NCI-H460 (cell line): ENCODE measurements around the gene CCT4. TPM values are rescaled to one million over a fixed set of nuclear protein-coding genes. Genes with fewer than 3 reads are reported as not detected.

ENCODE experiments used
- small RNA-seq, 2 experiments: library from RNA; depleted of rRNA; stranded (forward); fragments of <200 nt; gene quantifications; one replicate each; pipeline ENCODE3, GENCODE V24; 2014
- total RNA-seq: library from RNA; depleted of rRNA; stranded (reverse); fragments of >200 nt; shearing (Covaris generic); gene quantifications from 2 replicates; pipeline ENCODE4 v1.2.3, GENCODE V29; 2014; rRNA removed

Gene CCT4
- total RNA-seq, 1 experiment from 2014 or later, result 317 TPM

Small RNA genes within 50 kb of the gene (small RNA-seq; reads per million reads assigned to genes)
- 0 reads per million in 2 experiments for gene RF00019

Other genes starting within 250 kb of the CCT4 start
- gene FAM161A, start 34.6 kb downstream of the CCT4 start, total RNA-seq, result 6.5 and 8.4 TPM in 2 replicates
- 26.9 and 29.1 TPM in 2 replicates for gene COMMD1, start 17.0 kb upstream of the CCT4 start, total RNA-seq